GM12878 (cell line): ENCODE measurements around the gene COL4A2.

ENCODE experiments used
- CBX3 ChIP-seq: fragments of 200-600 bp; sonication (generic); IDR thresholded peaks from 2 replicates; pipeline ENCODE4 v1.6.1; 2016; ENCODE audit warnings: low read depth, borderline replicate concordance
- CEBPZ ChIP-seq: fragments of 150-350 bp; IDR thresholded peaks from 2 replicates; pipeline ENCODE4 v1.6.1; 2016; ENCODE audit warnings: low read depth, low read length
- CREB1 ChIP-seq: IDR thresholded peaks from 2 replicates; pipeline ENCODE4 v1.6.1; 2012; ENCODE audit warnings: low read depth, mild to moderate bottlenecking, inconsistent platforms
- FOXM1 ChIP-seq: IDR thresholded peaks from 2 replicates; pipeline ENCODE4 v1.6.1; 2012; ENCODE audit warnings: low read depth, mild to moderate bottlenecking, inconsistent platforms, low read length, moderate library complexity
- POLR2A ChIP-seq: IDR thresholded peaks from 2 replicates; pipeline ENCODE4 v1.6.1; 2011; ENCODE audit warnings: low read depth, mild to moderate bottlenecking, low read length
- TF ChIP-seq, protein P1 (sequence below), 3 experiments: IDR thresholded peaks in 2 of 3; conservative IDR thresholded peaks in 1 of 3; 2 replicates each; pipeline ENCODE4 v1.5.1; 2011; ENCODE audit warnings: low read depth in 3 of 3, low read length in 3 of 3, mild to moderate bottlenecking in 3 of 3, control low read depth in 2 of 3, moderate library complexity in 2 of 3, inconsistent platforms in 1 of 3, mixed read lengths in 1 of 3; ENCODE audit not compliant: control insufficient read depth in 2 of 3, insufficient read depth in 1 of 3; ENCODE audit errors: extremely low read depth in 1 of 3

GRCh38 chr13:110330491-110331011 lies 23.5 kb downstream of the COL4A2 start:
- TF ChIP-seq FOXM1 (no peak), CEBPZ (no peak), CREB1 (no peak), POLR2A (no peak), CBX3 (no peak)
- TF ChIP-seq, protein P1, sequence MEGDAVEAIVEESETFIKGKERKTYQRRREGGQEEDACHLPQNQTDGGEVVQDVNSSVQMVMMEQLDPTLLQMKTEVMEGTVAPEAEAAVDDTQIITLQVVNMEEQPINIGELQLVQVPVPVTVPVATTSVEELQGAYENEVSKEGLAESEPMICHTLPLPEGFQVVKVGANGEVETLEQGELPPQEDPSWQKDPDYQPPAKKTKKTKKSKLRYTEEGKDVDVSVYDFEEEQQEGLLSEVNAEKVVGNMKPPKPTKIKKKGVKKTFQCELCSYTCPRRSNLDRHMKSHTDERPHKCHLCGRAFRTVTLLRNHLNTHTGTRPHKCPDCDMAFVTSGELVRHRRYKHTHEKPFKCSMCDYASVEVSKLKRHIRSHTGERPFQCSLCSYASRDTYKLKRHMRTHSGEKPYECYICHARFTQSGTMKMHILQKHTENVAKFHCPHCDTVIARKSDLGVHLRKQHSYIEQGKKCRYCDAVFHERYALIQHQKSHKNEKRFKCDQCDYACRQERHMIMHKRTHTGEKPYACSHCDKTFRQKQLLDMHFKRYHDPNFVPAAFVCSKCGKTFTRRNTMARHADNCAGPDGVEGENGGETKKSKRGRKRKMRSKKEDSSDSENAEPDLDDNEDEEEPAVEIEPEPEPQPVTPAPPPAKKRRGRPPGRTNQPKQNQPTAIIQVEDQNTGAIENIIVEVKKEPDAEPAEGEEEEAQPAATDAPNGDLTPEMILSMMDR (IDR thresholded peaks at IDR 0.05 in 2 of 3, conservative IDR thresholded peaks at IDR 0.05 in 1 of 3; ENCODE audit: control insufficient read depth in 2 of 3, extremely low read depth in 1 of 3, insufficient read depth in 1 of 3, low read depth in 3 of 3, low read length in 3 of 3) = no peak
